ENCODE measurements around the gene ARMCX4.

The ARMCX4 gene

DNA sequence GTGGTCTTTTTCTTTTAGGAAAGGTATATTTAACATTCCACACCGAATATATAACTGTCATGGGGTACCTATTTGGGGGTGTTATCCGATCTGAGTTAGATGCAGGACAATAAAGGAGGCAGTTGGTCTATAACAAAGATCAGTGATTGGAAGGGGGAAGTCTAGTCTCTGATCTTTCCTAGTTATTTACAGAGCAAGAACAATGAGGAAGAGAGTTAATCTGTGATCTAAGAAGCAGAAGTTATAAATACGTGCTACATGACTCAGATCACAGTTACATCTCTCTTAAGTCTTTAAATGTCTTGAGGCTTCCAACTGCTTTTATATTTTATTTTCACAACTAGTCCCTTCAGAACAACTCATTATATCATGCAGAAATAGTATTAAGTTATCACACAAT lies 33.2 kb upstream of the ARMCX4 start:
- Histone ChIP-seq H3K27ac (ENCODE audit: extremely low read depth, low read depth, low read length) (no peak overlapping the region), H3K9me3 (ENCODE audit: control insufficient read depth, insufficient read depth, low read depth, low read length) (no peaks in the 10 kb centered on the region), H3K36me3 (ENCODE audit: control insufficient read depth in 2 of 2, insufficient read depth in 1 of 2, low read length in 2 of 2) (peaks cover 0 to 19% of the 10 kb centered on the region in 2 experiments; a peak in 1 of 3 replicates), H3K4me3 (ENCODE audit: low read depth, low read length) (no peak overlapping the region), H3K4me1 (ENCODE audit: control insufficient read depth, insufficient read depth, low read length) (no peaks in the 10 kb centered on the region)
- CTCF ChIA-PET = interaction anchor here (0.7 kb wide), 1 partner anchor 1448 kb away, joined by 4 read pairs; no protein-coding TSS in a partner anchor
- TF ChIP-seq ZNF626 (tag by site-specific recombination; IDR thresholded peaks at IDR 0.05) (no peak), BCL6B (tag by site-specific recombination; IDR thresholded peaks at IDR 0.05) (no peak), ZBTB7A (tag by site-specific recombination; IDR thresholded peaks at IDR 0.05; ENCODE audit: low read depth) (no peak), ZNF341 (tag by site-specific recombination; IDR thresholded peaks at IDR 0.05; ENCODE audit: low read depth) (no peak), ZNF174 (tag by site-specific recombination; IDR thresholded peaks at IDR 0.05) (no peak), ZNF302 (tag by site-specific recombination; IDR thresholded peaks at IDR 0.05; ENCODE audit: low read depth) (no peak), ZBTB48 (tag by site-specific recombination; IDR thresholded peaks at IDR 0.05) (no peak), ZNF645 (tag by site-specific recombination; IDR thresholded peaks at IDR 0.05) (no peak), ZNF510 (tag by site-specific recombination; IDR thresholded peaks at IDR 0.05; ENCODE audit: insufficient replicate concordance) (no peak), ZNF580 (tag by site-specific recombination; IDR thresholded peaks at IDR 0.05) (no peak), ZNF175 (tag by site-specific recombination; IDR thresholded peaks at IDR 0.05) (no peak), ZNF707 (tag by site-specific recombination; IDR thresholded peaks at IDR 0.05) (no peak), ZNF114 (tag by site-specific recombination; IDR thresholded peaks at IDR 0.05) (no peak)
- TF ChIP-seq, protein P1, sequence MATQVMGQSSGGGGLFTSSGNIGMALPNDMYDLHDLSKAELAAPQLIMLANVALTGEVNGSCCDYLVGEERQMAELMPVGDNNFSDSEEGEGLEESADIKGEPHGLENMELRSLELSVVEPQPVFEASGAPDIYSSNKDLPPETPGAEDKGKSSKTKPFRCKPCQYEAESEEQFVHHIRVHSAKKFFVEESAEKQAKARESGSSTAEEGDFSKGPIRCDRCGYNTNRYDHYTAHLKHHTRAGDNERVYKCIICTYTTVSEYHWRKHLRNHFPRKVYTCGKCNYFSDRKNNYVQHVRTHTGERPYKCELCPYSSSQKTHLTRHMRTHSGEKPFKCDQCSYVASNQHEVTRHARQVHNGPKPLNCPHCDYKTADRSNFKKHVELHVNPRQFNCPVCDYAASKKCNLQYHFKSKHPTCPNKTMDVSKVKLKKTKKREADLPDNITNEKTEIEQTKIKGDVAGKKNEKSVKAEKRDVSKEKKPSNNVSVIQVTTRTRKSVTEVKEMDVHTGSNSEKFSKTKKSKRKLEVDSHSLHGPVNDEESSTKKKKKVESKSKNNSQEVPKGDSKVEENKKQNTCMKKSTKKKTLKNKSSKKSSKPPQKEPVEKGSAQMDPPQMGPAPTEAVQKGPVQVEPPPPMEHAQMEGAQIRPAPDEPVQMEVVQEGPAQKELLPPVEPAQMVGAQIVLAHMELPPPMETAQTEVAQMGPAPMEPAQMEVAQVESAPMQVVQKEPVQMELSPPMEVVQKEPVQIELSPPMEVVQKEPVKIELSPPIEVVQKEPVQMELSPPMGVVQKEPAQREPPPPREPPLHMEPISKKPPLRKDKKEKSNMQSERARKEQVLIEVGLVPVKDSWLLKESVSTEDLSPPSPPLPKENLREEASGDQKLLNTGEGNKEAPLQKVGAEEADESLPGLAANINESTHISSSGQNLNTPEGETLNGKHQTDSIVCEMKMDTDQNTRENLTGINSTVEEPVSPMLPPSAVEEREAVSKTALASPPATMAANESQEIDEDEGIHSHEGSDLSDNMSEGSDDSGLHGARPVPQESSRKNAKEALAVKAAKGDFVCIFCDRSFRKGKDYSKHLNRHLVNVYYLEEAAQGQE (tag by site-specific recombination; IDR thresholded peaks at IDR 0.05) = no peak
- POLR2A ChIA-PET = no interaction called here

DNA sequence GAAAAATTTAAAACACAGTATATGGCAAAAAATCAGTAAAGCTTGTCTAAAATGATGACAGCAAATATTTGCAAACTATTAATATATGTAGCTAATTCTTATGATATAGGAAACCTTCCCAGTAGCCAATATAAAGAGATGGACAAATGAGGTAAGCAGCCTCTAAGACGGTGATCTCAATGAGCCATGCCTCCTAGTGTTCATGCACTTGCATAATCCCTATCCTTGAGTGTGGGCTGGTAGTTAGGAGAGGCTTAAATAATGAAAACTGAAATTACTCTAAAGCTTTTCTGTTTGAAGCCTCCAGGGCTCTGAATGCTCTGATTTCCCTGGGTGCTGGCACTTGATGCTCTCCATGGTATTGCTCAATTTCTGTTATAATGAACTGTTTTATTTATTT lies 24.6 kb upstream of the ARMCX4 start:
- ChIA-PET CTCF (interaction anchor here (0.6 to 2.2 kb wide), 3 partner anchors 8 to 1445 kb away, joined by 3 to 10 read pairs (median 3); no protein-coding TSS in a partner anchor), POLR2A (no interaction called here)
- Histone ChIP-seq H3K36me3 (ENCODE audit: control insufficient read depth in 2 of 2, insufficient read depth in 1 of 2, low read length in 2 of 2) (peaks cover 0 to 2% of the 10 kb centered on the region in 2 experiments; a peak in 1 of 3 replicates), H3K4me1 (ENCODE audit: control insufficient read depth, insufficient read depth, low read length) (no peaks in the 10 kb centered on the region), H3K9me3 (ENCODE audit: control insufficient read depth, insufficient read depth, low read depth, low read length) (no peaks in the 10 kb centered on the region; the same call in 1 of the 2 replicates), H3K4me3 (ENCODE audit: low read depth, low read length) (no peak overlapping the region), H3K27ac (ENCODE audit: extremely low read depth, low read depth, low read length) (no peak overlapping the region)
- TF ChIP-seq ZNF302 (tag by site-specific recombination; IDR thresholded peaks at IDR 0.05; ENCODE audit: low read depth) (no peak), MEIS1 (CRISPR knock-in tag; IDR thresholded peaks at IDR 0.05; ENCODE audit: borderline replicate concordance) (no peak), ZNF792 (tag by site-specific recombination; IDR thresholded peaks at IDR 0.05) (no peak), KLF17 (tag by site-specific recombination; IDR thresholded peaks at IDR 0.05) (no peak), ZNF768 (tag by site-specific recombination; IDR thresholded peaks at IDR 0.05) (no peak), GLIS1 (tag by site-specific recombination; IDR thresholded peaks at IDR 0.05) (no peak), OVOL3 (tag by site-specific recombination; IDR thresholded peaks at IDR 0.05) (no peak), ZNF645 (tag by site-specific recombination; IDR thresholded peaks at IDR 0.05) (no peak), ZNF518A (tag by site-specific recombination; conservative IDR thresholded peaks at IDR 0.05; ENCODE audit: low read depth) (no peak)

Measured in HEK293 (cell line).